ENCODE results near the gene A2M. TPM values are rescaled to one million over a fixed set of nuclear protein-coding genes. Genes with fewer than 3 reads are reported as not detected.

The A2M gene
- total and polyA plus RNA-seq, 2 of the 8 experiments (the other 6 are each of a cell fraction or from before 2014, with no cell fraction given) = 0.15 TPM; not detected in 1

DNA sequence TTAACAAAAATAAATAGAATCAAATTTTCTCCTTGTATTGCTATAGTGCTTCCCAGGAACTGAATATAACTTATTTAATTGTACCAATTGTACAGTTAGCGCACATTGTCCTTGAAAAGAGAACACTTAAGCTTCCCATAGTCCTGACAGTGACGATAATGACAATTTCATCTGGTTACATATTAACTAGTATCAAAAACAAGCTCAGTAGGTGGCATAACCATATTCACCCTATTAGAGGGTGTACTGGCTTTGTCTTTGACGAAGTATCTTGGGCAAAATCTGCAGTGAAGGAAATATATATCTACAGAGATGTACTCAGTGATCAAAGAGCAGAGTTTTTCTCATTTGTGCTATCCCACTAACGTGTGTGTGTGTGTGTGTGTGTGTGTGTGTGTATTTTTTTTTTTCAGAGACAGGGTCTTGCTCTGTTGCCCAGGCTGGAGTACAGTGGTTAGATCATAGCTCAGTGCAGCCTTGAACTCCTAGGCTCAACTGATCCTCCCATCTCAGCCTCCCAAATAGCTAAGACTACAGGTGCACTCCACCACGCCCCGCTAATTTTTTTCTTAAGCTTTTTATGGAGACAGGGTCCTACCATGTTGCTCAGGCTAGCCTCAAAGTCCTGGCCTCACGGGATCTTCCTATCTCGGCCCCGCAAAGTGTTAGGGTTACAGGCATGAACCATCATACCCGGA lies 4.9 kb upstream of the A2M start:
- H2AFZ ChIP-seq (ENCODE audit: low read length) = no peak overlapping the region
- H3K27ac ChIP-seq (ENCODE audit: low read depth, low read length) = no peak overlapping the region
- no peak overlapping the region for H2BK120ac ChIP-seq (replicated peaks; ENCODE audit: low read depth, low read length)
- peaks cover 0 to 4% of the 10 kb centered on the region in 2 experiments; a peak in 1 of 4 replicates for H3K9me3 ChIP-seq (ENCODE audit: insufficient read depth in 2 of 2, low read depth in 1 of 2, low read length in 1 of 2)
- no peaks in the 10 kb centered on the region for H4K20me1 ChIP-seq (replicated peaks in 1 of 2; ENCODE audit: control insufficient read depth in 1 of 2, insufficient read depth in 2 of 2, low read length in 2 of 2)
- WGBS, 2 experiments (ENCODE audit: extremely low coverage in 1 of 2, insufficient coverage in 1 of 2, insufficient read length in 1 of 2, insufficient replicate concordance in 2 of 2, low coverage in 1 of 2, low lambda C conversion rate in 2 of 2, missing lambda C conversion rate in 1 of 2) = 85% methylated on average over 10 of the region's 10 CpGs; no CpG with 5 or more reads in 1 of the 2 experiments
- no peak overlapping the region for H3K4me3 ChIP-seq (ENCODE audit: extremely low read depth in 1 of 4, insufficient read depth in 2 of 4, low read depth in 3 of 4, low read length in 4 of 4)
- no peaks in the 10 kb centered on the region for H3K27me3 ChIP-seq (replicated peaks in 1 of 4; ENCODE audit: control insufficient read depth in 3 of 4, extremely low read depth in 1 of 4, insufficient read depth in 3 of 4, low read length in 3 of 4)
- no peaks in the 10 kb centered on the region for H3K36me3 ChIP-seq (ENCODE audit: control insufficient read depth in 2 of 4, insufficient read depth in 4 of 4, low read length in 3 of 4)
- no peak overlapping the region for H2BK12ac ChIP-seq (ENCODE audit: low read depth, low read length)
- no peak overlapping the region for H2BK15ac ChIP-seq (ENCODE audit: low read length)
- no peak overlapping the region for H3K9ac ChIP-seq (replicated peaks in 1 of 4; ENCODE audit: extremely low read depth in 1 of 4, low read depth in 3 of 4, low read length in 3 of 4)
- H3K79me2 ChIP-seq (ENCODE audit: control insufficient read depth in 1 of 2, insufficient read depth in 2 of 2, low read length in 2 of 2) = no peaks in the 10 kb centered on the region
- H3K23ac ChIP-seq (ENCODE audit: insufficient read length) = no peak overlapping the region
- H3K79me1 ChIP-seq (ENCODE audit: low read depth, low read length) = no peaks in the 10 kb centered on the region
- no peak overlapping the region for H2BK20ac ChIP-seq (ENCODE audit: low read length)
- no peak overlapping the region for H3K56ac ChIP-seq (replicated peaks; ENCODE audit: insufficient read length, low read depth, low read length)
- DNase-seq (ENCODE audit: low read depth in 1 of 2, low spot score in 2 of 2) = no peak
- H4K5ac ChIP-seq (ENCODE audit: insufficient read length, low read depth, low read length) = no peak overlapping the region
- no peak overlapping the region for H3K4ac ChIP-seq (replicated peaks; ENCODE audit: insufficient read length, low read depth, low read length)
- no peak overlapping the region for H2AK5ac ChIP-seq (ENCODE audit: low read depth, low read length)
- ChIA-PET CTCF (ENCODE audit: partially characterized antibody) (interaction anchor here (1.3 kb wide), 1 partner anchor 18 kb away, joined by 3 read pairs; no protein-coding TSS in a partner anchor), POLR2A (ENCODE audit: partially characterized antibody) (no interaction called here)
- H3K4me1 ChIP-seq (replicated peaks in 1 of 4; ENCODE audit: control insufficient read depth in 3 of 4, insufficient read depth in 4 of 4, low read length in 3 of 4) = no peaks in the 10 kb centered on the region; a peak in 1 of 7 replicates
- H4K8ac ChIP-seq (ENCODE audit: extremely low read depth, insufficient read depth, low read length) = no peak overlapping the region
- no peak overlapping the region for H3K14ac ChIP-seq (ENCODE audit: insufficient read length)
- H3K18ac ChIP-seq (ENCODE audit: extremely low read depth, low read length) = no peak overlapping the region
- TF ChIP-seq KDM1A (IDR thresholded peaks at IDR 0.05; ENCODE audit: borderline replicate concordance, low read length) = no peak
- H3K23me2 ChIP-seq (ENCODE audit: low read depth, low read length) = no peaks in the 10 kb centered on the region; the same call in 1 of the 2 replicates
- H3K4me2 ChIP-seq (ENCODE audit: insufficient read depth in 1 of 2, low read depth in 2 of 2, low read length in 2 of 2) = no peak overlapping the region
- H2BK5ac ChIP-seq (ENCODE audit: low read depth, low read length) = no peak overlapping the region
- FAIRE-seq = no peak
- H4K91ac ChIP-seq (replicated peaks; ENCODE audit: insufficient read length, low read length) = no peak overlapping the region

All from H1 (cell line).